Transverse colon (tissue), 4 donors: ENCODE data around the gene LHX2.

Experiments
- CTCF ChIP-seq, 5 experiments: fragments of 200-600 bp in 3 of 5; fragments of 450-650 bp in 2 of 5; sonication (generic) in 3 of 5; IDR thresholded peaks; 1 replicate in 2 of 5; 2 replicates in 3 of 5; pipeline ENCODE4 v1.5.1; 2016 to 2017; ENCODE audit warnings: antibody characterized with exemption in 5 of 5, inconsistent platforms in 3 of 5, mild to moderate bottlenecking in 2 of 5, moderate library complexity in 1 of 5
- POLR2AphosphoS5 ChIP-seq, 3 donors: sonication (generic); formaldehyde crosslinking; IDR thresholded peaks; one replicate each; pipeline ENCODE4 v1.6.1; 2016; ENCODE audit warnings: antibody characterized with exemption in 3 of 3

- TF ChIP-seq CTCF (IDR thresholded peaks at IDR 0.05) (no peak), POLR2AphosphoS5 (IDR thresholded peaks at IDR 0.05) (no peak)
Measured at GRCh38 chr9:123990427-123990826, 21.1 kb upstream of the LHX2 start.
